Colonic mucosa (tissue), 4 donors: ENCODE measurements around the gene PTS. TPM values are rescaled to one million over a fixed set of nuclear protein-coding genes. Genes with fewer than 3 reads are reported as not detected.

Experiments used
- DNase-seq: peaks from one replicate; pipeline ENCODE4 v3.0.0-alpha.2; 2020
- H3K27ac ChIP-seq: fragments of 200-600 bp; one replicate; pipeline ENCODE4 v1.8.0; 2021
- H3K27me3 ChIP-seq: fragments of 200-600 bp; one replicate; pipeline ENCODE4 v1.8.0; 2021
- H3K36me3 ChIP-seq: fragments of 200-600 bp; one replicate; pipeline ENCODE4 v1.8.0; 2021
- H3K4me1 ChIP-seq: fragments of 200-600 bp; one replicate; pipeline ENCODE4 v1.8.0; 2021; ENCODE audit warnings: mild to moderate bottlenecking
- H3K4me3 ChIP-seq: fragments of 200-600 bp; one replicate; pipeline ENCODE4 v1.8.0; 2021
- H3K9ac ChIP-seq, 2 donors: one replicate each; pipeline ENCODE4 v1.7.0; 2013; ENCODE audit warnings: control low read depth in 2 of 2, low read depth in 2 of 2, low read length in 2 of 2
- H3K9me3 ChIP-seq: fragments of 200-600 bp; one replicate; pipeline ENCODE4 v1.8.0; 2021
- intact Hi-C: fragments of 100-400 bp; cut with DNase I; formaldehyde crosslinking; loops from one replicate; pipeline ENCODE4 v1.14.1; 2022
- total RNA-seq, 2 donors: library from RNA; stranded (reverse); fragmentation: NEBNext Ultra II Directional in 1 of 2; extraction: Animal tissue kit (Norgen Biotek cat#: 25700) in 1 of 2; gene quantifications; one replicate each; pipeline ENCODE4 v1.2.1, GENCODE V29; 2021
- TF ChIP-seq, protein P1 (sequence below): fragments of 200-600 bp; IDR thresholded peaks from one replicate; pipeline ENCODE4 v1.8.0; 2022; ENCODE audit warnings: antibody characterized with exemption, mild to moderate bottlenecking
- donor health status: healthy.
- donor health status: DM: no; HTN: no; CAD: no.
- donor health status: DM: no; HTN: no; CAD: no.

Gene PTS
- total RNA-seq, 2 donors from 2014 or later: 33.3 to 34.6 TPM

- H3K9ac ChIP-seq: no peak overlapping the region
- H3K27me3 ChIP-seq: no peaks in the 10 kb centered on the region
- H3K9me3 ChIP-seq: no peaks in the 10 kb centered on the region
- H3K4me3 ChIP-seq: no peak overlapping the region
- H3K27ac ChIP-seq: no peak overlapping the region
- intact Hi-C loops: loop anchor here (2.0 to 10.0 kb wide), 3 partner anchors 59 to 1073 kb away; no protein-coding TSS in a partner anchor
- H3K4me1 ChIP-seq: no peaks in the 10 kb centered on the region
- no peak for DNase-seq
- TF ChIP-seq, protein P1, sequence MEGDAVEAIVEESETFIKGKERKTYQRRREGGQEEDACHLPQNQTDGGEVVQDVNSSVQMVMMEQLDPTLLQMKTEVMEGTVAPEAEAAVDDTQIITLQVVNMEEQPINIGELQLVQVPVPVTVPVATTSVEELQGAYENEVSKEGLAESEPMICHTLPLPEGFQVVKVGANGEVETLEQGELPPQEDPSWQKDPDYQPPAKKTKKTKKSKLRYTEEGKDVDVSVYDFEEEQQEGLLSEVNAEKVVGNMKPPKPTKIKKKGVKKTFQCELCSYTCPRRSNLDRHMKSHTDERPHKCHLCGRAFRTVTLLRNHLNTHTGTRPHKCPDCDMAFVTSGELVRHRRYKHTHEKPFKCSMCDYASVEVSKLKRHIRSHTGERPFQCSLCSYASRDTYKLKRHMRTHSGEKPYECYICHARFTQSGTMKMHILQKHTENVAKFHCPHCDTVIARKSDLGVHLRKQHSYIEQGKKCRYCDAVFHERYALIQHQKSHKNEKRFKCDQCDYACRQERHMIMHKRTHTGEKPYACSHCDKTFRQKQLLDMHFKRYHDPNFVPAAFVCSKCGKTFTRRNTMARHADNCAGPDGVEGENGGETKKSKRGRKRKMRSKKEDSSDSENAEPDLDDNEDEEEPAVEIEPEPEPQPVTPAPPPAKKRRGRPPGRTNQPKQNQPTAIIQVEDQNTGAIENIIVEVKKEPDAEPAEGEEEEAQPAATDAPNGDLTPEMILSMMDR: no peak
- no peaks in the 10 kb centered on the region for H3K36me3 ChIP-seq
Measured at GRCh38 chr11:112221274-112221835, 4.9 kb upstream of the PTS start.

- H3K36me3 ChIP-seq: no peaks in the 10 kb centered on the region
- H3K9me3 ChIP-seq: no peaks in the 10 kb centered on the region
- H3K9ac ChIP-seq: no peak overlapping the region
- no peak for DNase-seq
- TF ChIP-seq, protein P1: no peak
- no peaks in the 10 kb centered on the region for H3K27me3 ChIP-seq
- no peak overlapping the region for H3K4me3 ChIP-seq
- intact Hi-C loops: loop anchor here (5.0 to 10.0 kb wide), 2 partner anchors 335 to 1072 kb away; no protein-coding TSS in a partner anchor
- no peaks in the 10 kb centered on the region for H3K4me1 ChIP-seq
- no peak overlapping the region for H3K27ac ChIP-seq
Measured at GRCh38 chr11:112222303-112222702, 3.9 kb upstream of the PTS start.

GRCh38 chr11:112223121-112223520 is 3.1 kb upstream of the PTS start:
- DNase-seq: no peak
- Histone ChIP-seq H3K27me3 (no peaks in the 10 kb centered on the region), H3K9me3 (no peaks in the 10 kb centered on the region), H3K9ac (no peak overlapping the region), H3K4me1 (no peaks in the 10 kb centered on the region), H3K4me3 (no peak overlapping the region), H3K27ac (no peak overlapping the region), H3K36me3 (no peaks in the 10 kb centered on the region)
- intact Hi-C loops: loop anchor here (5.0 to 10.0 kb wide), 2 partner anchors 334 to 1072 kb away; no protein-coding TSS in a partner anchor
- TF ChIP-seq, protein P1: no peak

GRCh38 chr11:112223754-112224532 is 2.3 kb upstream of the PTS start:
- TF ChIP-seq, protein P1: no peak
- Histone ChIP-seq H3K9ac (no peak overlapping the region), H3K36me3 (no peaks in the 10 kb centered on the region), H3K4me3 (no peak overlapping the region), H3K27me3 (no peaks in the 10 kb centered on the region), H3K27ac (no peak overlapping the region), H3K4me1 (no peaks in the 10 kb centered on the region), H3K9me3 (no peaks in the 10 kb centered on the region)
- intact Hi-C loops: loop anchor here (5.0 to 10.0 kb wide), 2 partner anchors 333 to 1071 kb away; no protein-coding TSS in a partner anchor
- DNase-seq: no peak

- peak overlapping the region; percentile 74 for H3K4me3 ChIP-seq
- intact Hi-C loops: loop anchor here (10.0 kb wide), 1 partner anchor 1069 kb away; no protein-coding TSS in a partner anchor
- no peaks in the 10 kb centered on the region for H3K27me3 ChIP-seq
- H3K36me3 ChIP-seq: no peaks in the 10 kb centered on the region
- H3K27ac ChIP-seq: peak overlapping the region; percentile 95
- TF ChIP-seq, protein P1: no peak
- no peaks in the 10 kb centered on the region for H3K9me3 ChIP-seq
- no peaks in the 10 kb centered on the region for H3K4me1 ChIP-seq
- H3K9ac ChIP-seq: peak overlapping the region; percentile 76 to 96
- peak; percentile 69 for DNase-seq
Measured at GRCh38 chr11:112225753-112226061, 521 bp upstream of the PTS start.
